ENCODE results near the gene SEPTIN7.

SEPTIN7 gene

DNA sequence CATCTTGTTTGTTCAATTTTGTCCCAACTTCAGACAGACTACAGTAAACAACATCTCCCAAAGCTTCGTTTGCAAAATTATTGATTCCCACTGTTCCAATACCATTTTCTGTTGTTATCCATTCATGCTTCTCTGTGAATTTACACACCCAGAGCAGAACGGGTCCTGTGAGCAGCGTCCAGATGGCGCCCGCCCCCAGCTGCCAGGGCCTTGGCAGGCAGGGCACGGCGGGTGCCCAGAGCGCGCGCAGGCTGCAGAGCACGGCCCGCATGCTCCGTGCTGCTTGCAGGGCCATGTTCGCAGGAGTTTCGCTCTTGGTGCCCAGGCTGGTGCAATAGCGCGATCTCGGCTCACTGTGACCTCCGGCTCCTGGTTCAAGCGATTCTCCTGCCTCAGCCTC lies 32.5 kb upstream of the SEPTIN7 start:
- DNase-seq (ENCODE audit: low read depth), result no peak
- H3K4me3 ChIP-seq (ENCODE audit: low read depth, low read length), result no peak overlapping the region
- TF ChIP-seq MYC (IDR thresholded peaks at IDR 0.05; ENCODE audit: low read depth, low read length) (no peak), CTCF (IDR thresholded peaks at IDR 0.05; ENCODE audit: low read depth, low read length) (no peak), POLR2A (IDR thresholded peaks at IDR 0.05; ENCODE audit: extremely low read depth, insufficient read length) (no peak)
- TF ChIP-seq, protein P1, sequence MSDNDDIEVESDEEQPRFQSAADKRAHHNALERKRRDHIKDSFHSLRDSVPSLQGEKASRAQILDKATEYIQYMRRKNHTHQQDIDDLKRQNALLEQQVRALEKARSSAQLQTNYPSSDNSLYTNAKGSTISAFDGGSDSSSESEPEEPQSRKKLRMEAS (IDR thresholded peaks at IDR 0.05; ENCODE audit: low read depth, low read length), result no peak

DNA sequence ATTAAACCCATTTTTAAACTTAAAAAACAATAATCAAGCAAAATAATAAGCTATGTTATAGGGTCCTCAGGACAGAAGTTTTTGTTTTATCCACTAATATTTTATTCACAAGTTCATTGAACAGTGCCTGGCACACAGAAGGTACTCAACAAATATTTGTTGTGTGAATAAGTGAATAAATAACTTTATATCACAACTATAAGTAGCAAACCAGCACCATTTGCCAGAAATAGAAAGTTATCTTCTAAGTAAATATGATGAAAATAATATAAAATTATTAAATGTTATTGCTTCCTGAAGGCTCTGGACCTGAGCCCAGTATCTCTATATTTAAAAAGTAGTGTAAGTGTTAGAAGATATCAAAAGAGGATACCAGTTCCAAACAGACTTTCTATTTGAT lies 29.1 kb upstream of the SEPTIN7 start:
- DNase-seq (ENCODE audit: low read depth), result no peak
- H3K4me3 ChIP-seq (ENCODE audit: low read depth, low read length), result no peak overlapping the region
- TF ChIP-seq POLR2A (IDR thresholded peaks at IDR 0.05; ENCODE audit: extremely low read depth, insufficient read length) (no peak), CTCF (IDR thresholded peaks at IDR 0.05; ENCODE audit: low read depth, low read length) (no peak), MYC (IDR thresholded peaks at IDR 0.05; ENCODE audit: low read depth, low read length) (no peak)
- TF ChIP-seq, protein P1 (IDR thresholded peaks at IDR 0.05; ENCODE audit: low read depth, low read length), result no peak

GRCh38 chr7:35773994-35774393 lies 26.9 kb upstream of the SEPTIN7 start:
- no peak for DNase-seq (ENCODE audit: low read depth)
- TF ChIP-seq MYC (IDR thresholded peaks at IDR 0.05; ENCODE audit: low read depth, low read length) (no peak), CTCF (IDR thresholded peaks at IDR 0.05; ENCODE audit: low read depth, low read length) (no peak), POLR2A (IDR thresholded peaks at IDR 0.05; ENCODE audit: extremely low read depth, insufficient read length) (no peak)
- TF ChIP-seq, protein P1 (IDR thresholded peaks at IDR 0.05; ENCODE audit: low read depth, low read length), result no peak
- H3K4me3 ChIP-seq (ENCODE audit: low read depth, low read length), result no peak overlapping the region

DNA sequence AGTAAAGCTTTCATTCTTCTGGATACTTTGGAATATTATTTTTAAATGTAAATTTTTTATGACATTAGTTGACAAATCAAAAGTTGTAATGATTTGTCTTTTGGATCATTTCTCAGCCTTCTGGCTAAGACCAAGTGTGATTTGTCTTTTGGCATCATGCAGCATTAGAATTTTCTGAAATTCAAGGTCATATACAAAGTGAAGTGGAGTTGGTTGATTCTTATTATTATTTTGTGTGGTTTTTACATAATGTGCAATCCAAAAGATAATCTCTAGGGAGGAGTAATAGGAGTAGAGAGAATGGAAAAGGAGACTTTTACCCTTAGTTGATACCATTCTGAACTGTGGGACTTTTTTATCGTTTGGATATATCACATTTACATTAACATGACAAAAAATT lies 24.2 kb upstream of the SEPTIN7 start:
- no peak for DNase-seq (ENCODE audit: low read depth)
- TF ChIP-seq, protein P1 (IDR thresholded peaks at IDR 0.05; ENCODE audit: low read depth, low read length), result no peak
- TF ChIP-seq MYC (IDR thresholded peaks at IDR 0.05; ENCODE audit: low read depth, low read length), result no peak
- no peak for TF ChIP-seq POLR2A (IDR thresholded peaks at IDR 0.05; ENCODE audit: extremely low read depth, insufficient read length)
- no peak for TF ChIP-seq CTCF (IDR thresholded peaks at IDR 0.05; ENCODE audit: low read depth, low read length)
- H3K4me3 ChIP-seq (ENCODE audit: low read depth, low read length), result no peak overlapping the region

DNA sequence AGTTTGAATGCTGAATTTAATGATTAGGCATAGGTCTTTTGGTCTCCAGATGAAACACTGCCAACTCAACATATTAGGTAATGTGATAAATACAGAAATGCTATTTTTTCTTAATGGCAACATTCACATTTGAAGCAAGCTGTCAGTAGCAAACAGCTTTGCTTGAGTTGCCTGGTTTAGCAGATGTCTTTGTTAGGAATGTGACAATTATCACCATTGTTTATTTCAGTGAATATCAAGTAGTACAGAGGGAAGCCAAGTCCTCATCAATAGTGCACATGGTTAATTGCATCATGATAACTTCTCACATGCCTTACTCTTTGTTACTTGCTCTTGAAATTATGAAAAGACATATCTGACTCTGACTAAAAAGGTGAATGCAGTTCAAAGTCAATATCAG lies 23.7 kb upstream of the SEPTIN7 start:
- no peak for TF ChIP-seq POLR2A (IDR thresholded peaks at IDR 0.05; ENCODE audit: extremely low read depth, insufficient read length)
- TF ChIP-seq MYC (IDR thresholded peaks at IDR 0.05; ENCODE audit: low read depth, low read length), result no peak
- H3K4me3 ChIP-seq (ENCODE audit: low read depth, low read length), result no peak overlapping the region
- DNase-seq (ENCODE audit: low read depth), result no peak

DNA sequence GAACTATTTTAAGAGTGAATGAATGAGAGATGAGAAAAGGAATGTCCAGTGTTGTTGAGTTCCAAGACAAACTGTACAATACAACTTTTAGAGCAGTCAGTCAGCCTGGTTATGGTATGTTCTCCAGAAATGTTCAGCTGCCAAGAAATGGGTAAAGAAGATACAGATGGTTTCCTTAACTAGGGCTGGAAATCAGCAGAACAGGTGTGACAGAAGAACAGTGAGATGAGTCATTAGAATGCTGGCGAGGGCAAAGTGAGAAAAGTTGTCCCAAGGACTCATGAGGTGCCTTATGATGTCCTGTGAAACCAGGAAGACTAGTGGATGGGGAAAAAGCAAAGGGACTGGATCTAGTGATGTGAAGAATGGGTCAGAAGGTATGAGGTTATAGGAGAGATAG lies 20.8 kb upstream of the SEPTIN7 start:
- no peak overlapping the region for H3K4me3 ChIP-seq (ENCODE audit: low read depth, low read length)
- DNase-seq (ENCODE audit: low read depth), result no peak
- TF ChIP-seq CTCF (IDR thresholded peaks at IDR 0.05; ENCODE audit: low read depth, low read length), result no peak
- no peak for TF ChIP-seq POLR2A (IDR thresholded peaks at IDR 0.05; ENCODE audit: extremely low read depth, insufficient read length)

Measured in NB4 (cell line).